Non-pigmented ciliary epithelial cell (primary cell): Measurements from ENCODE around the gene FARS2.

ENCODE experiments used
- DNase-seq: peaks from one replicate; pipeline ENCODE4 v3.0.0-alpha.2; 2010; ENCODE audit warnings: low read depth

Gene FARS2

DNA sequence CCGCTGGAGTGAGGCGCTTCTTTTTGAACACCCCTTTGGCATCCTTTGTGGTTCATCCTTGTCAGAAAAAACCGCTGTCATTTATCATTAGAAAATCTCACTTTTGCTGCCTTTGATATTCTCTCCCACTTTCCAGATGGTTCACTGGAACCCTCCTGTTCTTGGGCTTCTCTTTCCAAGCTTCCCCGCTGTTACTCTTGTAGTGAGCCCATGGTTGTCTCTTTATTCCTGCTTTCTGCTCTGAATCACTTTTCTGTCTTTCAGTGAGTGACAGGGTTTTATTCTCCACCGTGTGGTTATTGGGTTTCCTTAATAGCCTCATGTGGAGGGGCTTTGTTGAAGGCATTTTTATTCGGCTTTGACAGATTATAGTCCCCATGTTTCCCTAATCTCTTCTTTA is 117.0 kb downstream of the FARS2 start:
- DNase-seq, result no peak

DNA sequence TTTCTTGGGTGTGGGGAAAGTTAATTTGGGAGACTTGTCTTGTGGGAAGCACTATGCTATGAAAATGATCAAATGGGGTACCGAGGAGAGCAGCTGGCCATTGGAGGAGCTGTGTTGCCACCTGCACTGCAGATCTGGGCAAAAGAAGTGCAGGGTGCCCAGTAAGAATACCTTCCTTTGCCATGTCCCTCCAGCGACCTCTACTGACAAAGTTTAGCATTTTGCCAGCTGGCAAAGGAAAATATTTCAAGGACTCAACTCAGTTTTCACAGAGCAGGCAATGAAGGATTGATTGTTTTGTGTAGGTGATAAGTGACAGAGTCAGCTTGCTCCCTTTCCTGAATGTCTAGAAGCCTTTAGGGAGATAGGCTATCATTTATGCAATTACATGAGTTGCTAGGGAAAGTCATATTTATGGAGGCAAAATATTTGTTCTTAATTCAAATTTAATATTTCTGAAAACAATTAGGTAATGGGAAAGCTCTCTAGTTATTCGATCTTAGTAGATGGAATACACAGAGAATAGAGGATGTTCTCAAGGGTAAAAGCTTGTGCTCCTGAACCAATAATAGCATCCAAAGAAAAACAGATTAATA is 118.4 kb downstream of the FARS2 start:
- DNase-seq, result no peak

GRCh38 chr6:5383856-5384255 is 122.5 kb downstream of the FARS2 start:
- no peak for DNase-seq

DNA sequence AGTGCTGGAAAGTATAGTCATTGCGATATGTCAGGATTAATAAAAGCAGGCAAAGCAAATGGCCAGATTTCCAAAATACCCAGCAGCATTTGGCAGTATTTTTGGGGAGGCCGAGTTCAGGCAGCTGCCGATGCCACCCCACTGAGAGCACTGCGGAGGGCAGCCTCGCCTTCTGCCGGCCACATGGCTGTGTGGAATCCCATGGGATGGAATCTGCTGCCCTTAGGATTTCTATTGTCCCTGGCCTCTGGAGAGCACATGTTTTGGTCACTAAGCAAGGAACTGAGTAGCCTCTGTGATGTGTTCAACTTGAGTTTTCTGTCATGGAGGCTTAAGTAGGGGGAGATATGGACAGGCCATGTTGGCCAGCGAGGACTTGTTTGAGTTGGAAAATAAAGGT is 123.0 kb downstream of the FARS2 start:
- no peak for DNase-seq

- DNase-seq, result no peak
These were observed 127.0 kb downstream of the FARS2 start for GRCh38 chr6:5388326-5388725.

- no peak for DNase-seq
These were observed 127.9 kb downstream of the FARS2 start for GRCh38 chr6:5389086-5389745.

DNA sequence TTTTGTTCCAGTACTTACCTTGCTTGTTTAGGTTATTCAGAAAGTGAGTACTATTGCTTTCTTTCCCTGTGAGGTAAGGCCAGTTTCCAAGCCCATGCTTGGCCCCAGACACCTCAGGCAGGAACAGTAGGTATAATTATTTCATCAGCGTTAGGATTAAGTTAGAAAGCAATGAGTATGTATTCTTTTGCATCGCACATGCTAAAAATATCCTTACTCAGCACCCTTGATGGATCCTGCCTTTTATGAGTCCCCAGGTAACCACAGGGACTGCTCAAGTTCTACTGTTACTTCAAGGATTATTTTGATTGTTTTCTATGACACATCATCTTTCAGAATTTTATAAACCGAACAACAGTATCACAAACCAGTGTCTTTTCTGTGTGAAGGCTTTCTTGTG is 128.9 kb downstream of the FARS2 start:
- no peak for DNase-seq

GRCh38 chr6:5394280-5394679 is 133.0 kb downstream of the FARS2 start:
- DNase-seq, result no peak

GRCh38 chr6:5395719-5396118 is 134.4 kb downstream of the FARS2 start:
- DNase-seq, result no peak

- no peak for DNase-seq
These were observed 137.2 kb downstream of the FARS2 start for GRCh38 chr6:5398530-5398929.

GRCh38 chr6:5399391-5399790 is 138.1 kb downstream of the FARS2 start:
- no peak for DNase-seq

GRCh38 chr6:5401845-5402738 is 140.8 kb downstream of the FARS2 start:
- no peak for DNase-seq

DNA sequence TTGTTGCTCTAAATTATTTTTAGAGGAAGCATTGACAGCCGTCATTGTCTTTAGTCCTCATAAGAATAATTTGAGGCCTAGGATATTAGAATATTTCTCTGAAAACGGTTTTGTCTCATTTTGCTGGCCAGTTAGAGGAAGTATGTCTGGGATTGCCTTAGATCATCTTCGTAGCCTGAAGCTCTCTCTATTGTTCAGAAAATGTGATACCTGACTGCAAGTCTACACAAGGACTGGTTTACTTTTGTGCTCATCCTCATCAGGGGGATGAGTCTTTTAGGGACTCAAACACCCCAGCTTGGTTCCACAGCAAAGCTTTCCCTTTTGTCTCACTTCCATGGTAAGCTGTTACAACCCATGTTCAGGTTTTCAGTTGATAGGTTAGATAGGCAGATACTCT is 141.8 kb downstream of the FARS2 start:
- no peak for DNase-seq

GRCh38 chr6:5403609-5404008 is 142.3 kb downstream of the FARS2 start:
- DNase-seq, result no peak

- DNase-seq, result no peak
These were observed 144.7 kb downstream of the FARS2 start for GRCh38 chr6:5405976-5406375.

DNA sequence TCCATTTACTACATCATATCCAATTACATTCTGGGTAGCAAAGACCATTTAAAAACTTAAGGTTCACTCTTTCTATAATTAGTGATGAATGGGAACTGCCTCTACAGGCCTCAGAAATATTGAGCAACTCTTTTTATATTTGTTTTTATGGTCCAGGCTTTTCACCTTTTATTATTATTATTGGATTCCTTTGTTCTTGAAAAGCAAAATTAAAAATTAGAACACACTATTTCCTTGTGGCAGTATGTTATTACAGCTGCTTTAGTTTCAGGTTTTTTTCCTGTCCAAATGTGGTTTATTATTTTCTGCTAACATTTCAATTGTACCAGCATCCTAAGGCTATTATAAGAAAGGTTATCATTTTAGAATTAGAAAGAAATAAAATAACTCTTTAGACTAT is 150.1 kb downstream of the FARS2 start:
- no peak for DNase-seq

GRCh38 chr6:5412017-5412416 is 150.7 kb downstream of the FARS2 start:
- no peak for DNase-seq

DNA sequence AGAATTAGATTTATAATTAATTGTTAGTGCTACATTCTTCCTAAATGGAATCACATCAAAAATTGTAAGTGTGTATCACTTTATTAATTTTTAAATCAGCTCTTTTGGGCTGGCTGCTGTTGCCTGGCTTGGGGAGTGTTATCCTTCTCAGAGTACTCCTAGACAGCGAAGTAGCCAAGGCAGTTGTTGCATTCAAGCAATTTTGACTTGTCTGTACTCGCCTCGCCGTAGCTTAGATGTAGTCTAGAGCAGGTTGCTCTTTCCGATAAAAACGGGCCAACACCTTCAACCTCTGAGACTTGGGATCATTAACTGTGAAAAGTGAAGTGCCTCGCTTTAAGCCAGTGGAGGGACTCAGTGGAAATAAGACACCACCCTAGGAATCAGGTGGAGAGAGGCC is 151.3 kb downstream of the FARS2 start:
- no peak for DNase-seq

- DNase-seq, result no peak
These were observed 154.9 kb downstream of the FARS2 start for GRCh38 chr6:5416250-5416649.

GRCh38 chr6:5422321-5422915 is 161.1 kb downstream of the FARS2 start:
- peak; percentile 13 for DNase-seq

- no peak for DNase-seq
These were observed 161.9 kb downstream of the FARS2 start for GRCh38 chr6:5423251-5423650.

- DNase-seq, result no peak
These were observed 163.4 kb downstream of the FARS2 start for GRCh38 chr6:5424726-5425125.

DNA sequence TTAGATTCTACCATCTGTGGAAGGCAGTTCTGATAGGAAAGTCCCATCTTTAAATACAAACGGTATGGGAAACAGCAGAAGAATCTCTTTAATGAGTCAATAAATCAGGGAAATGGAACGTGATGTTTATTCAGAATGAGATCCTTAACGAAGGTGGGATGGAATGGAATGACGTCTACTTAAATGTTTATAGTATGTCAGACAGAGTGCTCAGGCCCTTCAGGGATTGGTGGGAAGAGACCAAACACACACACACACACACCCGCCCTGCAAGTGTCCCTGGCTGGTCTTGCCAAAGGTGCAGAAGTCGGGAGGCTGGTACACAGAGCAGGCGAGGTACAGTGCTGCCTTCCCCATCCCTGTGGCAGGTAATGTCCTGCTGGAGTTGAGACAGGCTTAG is 164.0 kb downstream of the FARS2 start:
- DNase-seq, result no peak
